HG02943 (cell line): ENCODE results near the gene RAP1A.
"Not testable (repeated sequence)": the region's sequence is repeated elsewhere in the genome, so short reads cannot be mapped to it uniquely, and the experiment has no call there.

Source experiments
- ATAC-seq: cut with Tn5 transposase; IDR thresholded peaks from one replicate; pipeline ENCODE4 v1.9.1; 2021; ENCODE audit warnings: mild to moderate bottlenecking, low read depth, moderate library complexity; ENCODE audit not compliant: unreplicated experiment

RAP1A gene

GRCh38 chr1:111625276-111625675 lies 5.7 kb downstream of the RAP1A start:
- ATAC-seq: no peak

DNA sequence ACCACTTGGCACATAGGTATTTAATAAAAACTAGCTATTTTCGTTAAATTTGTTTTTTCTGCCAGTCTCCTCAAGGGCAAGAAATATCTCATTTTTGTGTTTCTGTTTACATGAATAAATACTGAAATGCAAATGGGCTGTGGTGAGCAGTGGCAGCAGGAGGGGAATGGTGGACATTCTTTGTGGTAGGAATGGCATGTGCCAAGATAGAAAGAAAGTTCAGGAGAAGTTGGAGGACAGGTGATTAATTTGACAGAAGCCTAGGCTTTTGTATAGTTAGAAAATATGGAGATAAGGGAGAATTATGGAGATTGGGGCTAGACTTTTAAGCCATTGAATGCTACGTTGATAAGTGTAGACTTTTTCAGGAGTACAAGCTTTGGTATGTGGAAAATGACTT lies 8.6 kb downstream of the RAP1A start:
- ATAC-seq: no peak

DNA sequence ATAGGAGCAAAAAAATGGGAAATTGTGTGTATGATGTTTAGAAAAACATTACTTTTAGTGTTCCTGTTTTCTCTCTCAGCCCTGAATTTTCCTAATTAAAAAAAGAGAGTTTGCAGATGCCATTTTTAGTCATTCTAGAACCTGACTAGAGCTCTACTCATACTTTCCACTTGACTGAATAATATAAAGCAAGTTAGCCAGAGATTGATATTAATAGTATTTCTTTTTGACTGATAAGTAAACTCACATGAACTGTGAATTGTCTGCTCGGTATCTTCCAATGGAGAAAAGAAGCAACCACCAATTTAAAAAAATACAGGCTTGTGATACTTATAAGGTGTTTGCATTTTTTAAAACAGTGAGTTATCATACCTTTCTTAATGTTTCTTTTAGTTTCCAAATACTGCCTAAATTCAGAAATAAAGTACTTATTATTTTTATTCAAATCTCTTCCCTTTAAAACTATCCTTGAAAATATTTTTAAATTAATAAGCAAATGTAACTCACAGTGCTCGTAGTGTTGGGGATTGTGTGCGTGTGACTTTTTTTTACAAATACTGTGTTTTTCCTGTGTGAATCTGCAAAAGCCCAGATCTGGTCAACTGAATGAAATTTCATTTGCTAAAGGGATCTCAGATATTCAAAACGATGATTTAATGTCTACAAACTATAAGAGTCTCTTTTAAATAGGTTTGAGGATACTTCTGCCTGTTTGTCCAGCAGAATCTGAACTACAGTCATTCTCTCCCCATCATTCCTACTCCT lies 9.8 kb downstream of the RAP1A start:
- no peak for ATAC-seq

- no peak for ATAC-seq
Measured at GRCh38 chr1:111630567-111630966, 11.0 kb downstream of the RAP1A start.

GRCh38 chr1:111631502-111631901 lies 11.9 kb downstream of the RAP1A start:
- ATAC-seq: no peak

GRCh38 chr1:111632771-111633170 lies 13.2 kb downstream of the RAP1A start:
- ATAC-seq: not testable (repeated sequence)

GRCh38 chr1:111633736-111634247 lies 14.2 kb downstream of the RAP1A start:
- ATAC-seq: no peak

- no peak for ATAC-seq
Measured at GRCh38 chr1:111635324-111636009, 15.9 kb downstream of the RAP1A start.

DNA sequence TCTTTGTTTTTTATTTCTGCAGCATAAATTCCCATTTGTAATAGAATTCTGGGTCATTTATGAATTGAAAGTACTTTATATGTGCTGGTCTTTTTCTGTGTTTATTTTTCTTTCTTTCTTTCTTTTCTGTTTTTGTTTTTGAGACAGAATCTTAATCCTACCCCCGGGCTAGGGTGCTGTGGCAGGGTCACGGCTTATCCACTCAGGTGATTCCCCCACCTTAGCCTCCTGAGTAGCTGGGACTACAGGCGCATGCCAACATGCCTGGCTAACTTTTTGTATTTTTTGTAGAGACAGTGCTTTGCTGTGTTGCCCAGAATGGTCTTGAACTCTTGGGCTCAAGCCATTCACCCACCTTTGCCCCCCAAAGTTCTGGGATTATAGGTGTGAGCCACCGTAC lies 18.7 kb downstream of the RAP1A start:
- ATAC-seq: no peak

- no peak for ATAC-seq
Measured at GRCh38 chr1:111639602-111640198, 20.1 kb downstream of the RAP1A start.

DNA sequence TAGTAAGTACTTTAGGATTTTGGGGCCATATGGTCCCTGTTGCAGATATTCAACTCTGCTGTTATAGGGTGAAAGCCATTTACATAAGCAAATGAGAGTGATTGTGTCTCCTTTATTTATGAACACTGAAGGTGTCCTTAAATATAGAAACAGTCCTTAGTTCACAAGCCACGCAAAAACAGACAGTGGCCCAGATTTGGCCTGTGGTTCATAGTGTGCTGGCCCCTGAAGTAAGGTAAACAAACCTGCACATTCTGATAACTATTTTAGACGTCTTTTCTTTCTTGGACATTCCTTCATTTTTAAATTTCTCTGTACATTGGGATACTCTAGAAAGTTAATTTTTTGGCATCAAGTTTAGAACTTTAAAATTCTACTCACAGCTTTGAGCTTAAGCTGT lies 23.5 kb downstream of the RAP1A start:
- no peak for ATAC-seq

GRCh38 chr1:111643696-111644095 lies 24.1 kb downstream of the RAP1A start:
- no peak for ATAC-seq

- ATAC-seq: no peak
Measured at GRCh38 chr1:111644506-111644905, 24.9 kb downstream of the RAP1A start.

- ATAC-seq: no peak
Measured at GRCh38 chr1:111647736-111648135, 28.1 kb downstream of the RAP1A start.

- no peak for ATAC-seq
Measured at GRCh38 chr1:111648806-111649205, 29.2 kb downstream of the RAP1A start.

DNA sequence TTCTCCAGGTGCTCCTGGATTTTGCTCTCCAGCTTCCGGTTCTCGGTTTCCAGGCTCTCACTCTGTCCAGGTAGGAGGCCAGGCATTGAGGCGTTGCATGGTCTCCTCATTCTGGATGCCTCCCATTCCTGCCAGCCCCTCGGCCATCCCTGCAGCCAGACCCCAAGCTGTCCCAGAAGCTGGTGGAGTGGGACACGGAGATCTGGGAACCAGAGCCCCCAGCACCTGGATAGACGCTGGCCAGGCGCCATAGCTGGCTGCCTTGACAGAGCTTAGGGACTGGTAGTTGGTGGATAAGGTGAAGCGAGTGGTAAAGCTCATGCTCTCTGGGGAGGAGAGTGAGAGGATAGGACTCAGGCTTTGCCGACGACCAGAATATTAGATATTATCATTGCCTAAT lies 29.6 kb downstream of the RAP1A start:
- ATAC-seq: no peak

DNA sequence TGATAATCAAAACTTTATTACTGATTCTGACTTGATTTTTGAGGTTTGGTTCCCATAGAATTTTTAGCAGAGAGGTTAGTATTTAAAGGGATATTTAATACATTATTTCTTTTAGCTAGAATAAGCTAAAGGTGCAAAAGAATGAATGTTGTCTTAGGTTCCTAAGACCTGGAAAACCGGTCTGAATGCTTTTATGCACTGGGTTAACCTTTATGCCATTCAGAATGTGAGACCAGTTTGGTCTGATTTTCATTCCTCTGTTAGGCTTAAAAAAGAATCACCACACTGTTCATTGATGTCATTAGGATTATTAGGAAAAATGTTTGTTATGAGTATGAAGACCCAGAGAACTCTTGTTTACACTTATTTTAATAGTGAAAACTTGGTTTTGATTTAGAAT lies 30.1 kb downstream of the RAP1A start:
- no peak for ATAC-seq

- no peak for ATAC-seq
Measured at GRCh38 chr1:111653709-111654108, 34.1 kb downstream of the RAP1A start.

- no peak for ATAC-seq
Measured at GRCh38 chr1:111654839-111655238, 35.2 kb downstream of the RAP1A start.

GRCh38 chr1:111656086-111657017 lies 36.8 kb downstream of the RAP1A start:
- ATAC-seq: no peak
